ENCODE measurements around the gene DGKI. TPM values are rescaled to one million over a fixed set of nuclear protein-coding genes. Genes with fewer than 3 reads are reported as not detected.

Gene DGKI
- total RNA-seq, 4 donors from 2014 or later, result 0.44 to 1.1 (median 1.0) TPM; not detected in 1

GRCh38 chr7:137774793-137775201 lies 72.0 kb downstream of the DGKI start:
- H3K36me3 ChIP-seq, result no peaks in the 10 kb centered on the region
- peaks cover 0 to 24% (median 0%) of the 10 kb centered on the region in 3 donors for H3K4me1 ChIP-seq
- H3K4me3 ChIP-seq, result no peak overlapping the region
- WGBS, 2 donors, result 41 to 63% methylated on average over 4 of the region's 4 CpGs
- no peak overlapping the region for H3K27ac ChIP-seq
- intact Hi-C loops (cut with DNase I), result no loop called here
- H3K27me3 ChIP-seq, result no peaks in the 10 kb centered on the region
- TF ChIP-seq, protein P1, sequence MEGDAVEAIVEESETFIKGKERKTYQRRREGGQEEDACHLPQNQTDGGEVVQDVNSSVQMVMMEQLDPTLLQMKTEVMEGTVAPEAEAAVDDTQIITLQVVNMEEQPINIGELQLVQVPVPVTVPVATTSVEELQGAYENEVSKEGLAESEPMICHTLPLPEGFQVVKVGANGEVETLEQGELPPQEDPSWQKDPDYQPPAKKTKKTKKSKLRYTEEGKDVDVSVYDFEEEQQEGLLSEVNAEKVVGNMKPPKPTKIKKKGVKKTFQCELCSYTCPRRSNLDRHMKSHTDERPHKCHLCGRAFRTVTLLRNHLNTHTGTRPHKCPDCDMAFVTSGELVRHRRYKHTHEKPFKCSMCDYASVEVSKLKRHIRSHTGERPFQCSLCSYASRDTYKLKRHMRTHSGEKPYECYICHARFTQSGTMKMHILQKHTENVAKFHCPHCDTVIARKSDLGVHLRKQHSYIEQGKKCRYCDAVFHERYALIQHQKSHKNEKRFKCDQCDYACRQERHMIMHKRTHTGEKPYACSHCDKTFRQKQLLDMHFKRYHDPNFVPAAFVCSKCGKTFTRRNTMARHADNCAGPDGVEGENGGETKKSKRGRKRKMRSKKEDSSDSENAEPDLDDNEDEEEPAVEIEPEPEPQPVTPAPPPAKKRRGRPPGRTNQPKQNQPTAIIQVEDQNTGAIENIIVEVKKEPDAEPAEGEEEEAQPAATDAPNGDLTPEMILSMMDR (IDR thresholded peaks at IDR 0.05), result no peak
- no peak for TF ChIP-seq POLR2A (IDR thresholded peaks at IDR 0.05)
- no peaks in the 10 kb centered on the region for H3K9me3 ChIP-seq
- DNase-seq, result no peak

DNA sequence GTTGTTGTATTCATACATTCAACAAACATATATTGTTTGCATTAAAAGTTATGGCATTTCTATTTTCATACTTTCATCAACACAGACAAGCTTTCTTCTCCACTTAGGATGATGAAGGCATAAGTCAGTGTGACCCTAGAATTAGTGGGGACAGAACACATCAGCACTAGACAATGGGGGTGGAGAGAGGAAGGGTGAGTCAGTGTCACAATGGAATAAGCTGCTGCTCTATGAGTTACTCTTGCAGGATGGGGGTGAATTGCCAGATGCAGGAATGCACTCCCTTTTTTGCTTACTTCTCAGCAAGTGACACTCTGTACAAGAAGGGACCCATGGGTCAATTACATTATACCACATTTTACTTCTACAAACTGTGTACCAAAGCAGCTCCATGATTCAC lies 74.0 kb downstream of the DGKI start:
- Histone ChIP-seq H3K4me3 (no peak overlapping the region), H3K27ac (no peak overlapping the region), H3K4me1 (peaks cover 0 to 40% (median 11%) of the 10 kb centered on the region in 3 donors), H3K9me3 (no peaks in the 10 kb centered on the region), H3K36me3 (no peaks in the 10 kb centered on the region), H3K27me3 (no peaks in the 10 kb centered on the region)
- TF ChIP-seq, protein P1 (IDR thresholded peaks at IDR 0.05), result no peak
- TF ChIP-seq POLR2A (IDR thresholded peaks at IDR 0.05), result no peak
- intact Hi-C loops (cut with DNase I), result no loop called here
- DNase-seq, result no peak

GRCh38 chr7:137772316-137772715 lies 74.5 kb downstream of the DGKI start:
- peaks cover 0 to 41% (median 11%) of the 10 kb centered on the region in 3 donors for H3K4me1 ChIP-seq
- 62 to 69% methylated on average over 3 of the region's 3 CpGs for WGBS, 2 donors
- no peak for DNase-seq
- H3K27ac ChIP-seq, result no peak overlapping the region
- H3K4me3 ChIP-seq, result no peak overlapping the region
- intact Hi-C loops (cut with DNase I), result no loop called here
- no peak for TF ChIP-seq POLR2A (IDR thresholded peaks at IDR 0.05)
- TF ChIP-seq, protein P1 (IDR thresholded peaks at IDR 0.05), result no peak
- H3K9me3 ChIP-seq, result no peaks in the 10 kb centered on the region
- H3K27me3 ChIP-seq, result no peaks in the 10 kb centered on the region
- H3K36me3 ChIP-seq, result no peaks in the 10 kb centered on the region

DNA sequence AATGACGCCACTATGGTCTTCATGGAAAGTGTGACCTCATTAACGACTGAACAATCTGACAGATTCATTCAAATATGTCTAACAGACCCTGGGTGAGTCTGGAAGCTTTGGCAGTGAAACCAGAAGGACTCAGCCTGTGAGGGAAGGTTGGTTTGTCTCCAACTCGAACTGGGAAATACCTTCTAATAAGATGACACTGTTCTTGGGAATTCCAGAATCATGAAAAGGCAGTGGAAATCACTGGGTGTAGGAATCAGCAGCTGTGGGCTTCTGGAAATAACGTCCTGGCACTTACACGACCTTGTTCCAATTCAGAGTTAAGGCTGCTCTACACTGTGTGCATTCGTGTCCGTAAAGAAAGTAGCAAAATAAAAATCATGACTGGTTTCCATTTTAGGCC lies 75.1 kb downstream of the DGKI start:
- Histone ChIP-seq H3K4me3 (no peak overlapping the region), H3K27ac (no peak overlapping the region), H3K9me3 (no peaks in the 10 kb centered on the region), H3K27me3 (no peaks in the 10 kb centered on the region), H3K4me1 (peaks cover 0 to 41% (median 11%) of the 10 kb centered on the region in 3 donors), H3K36me3 (no peaks in the 10 kb centered on the region)
- WGBS, 2 donors, result 53 to 80% methylated on average over 7 of the region's 7 CpGs
- no peak for DNase-seq
- intact Hi-C loops (cut with DNase I), result no loop called here
- TF ChIP-seq POLR2A (IDR thresholded peaks at IDR 0.05), result no peak
- TF ChIP-seq, protein P1 (IDR thresholded peaks at IDR 0.05), result no peak

- Histone ChIP-seq H3K4me1 (peaks cover 0 to 41% (median 11%) of the 10 kb centered on the region in 3 donors), H3K9me3 (no peaks in the 10 kb centered on the region), H3K27me3 (no peaks in the 10 kb centered on the region), H3K36me3 (no peaks in the 10 kb centered on the region), H3K4me3 (no peak overlapping the region), H3K27ac (no peak overlapping the region)
- WGBS, 2 donors, result 97% methylated on average over 5 of the region's 5 CpGs
- TF ChIP-seq, protein P1 (IDR thresholded peaks at IDR 0.05), result no peak
- no peak for TF ChIP-seq POLR2A (IDR thresholded peaks at IDR 0.05)
- intact Hi-C loops (cut with DNase I), result no loop called here
- DNase-seq, result no peak
Measured at GRCh38 chr7:137771273-137771672, 75.5 kb downstream of the DGKI start.
